ENCODE data around the gene BGN.

The BGN gene

DNA sequence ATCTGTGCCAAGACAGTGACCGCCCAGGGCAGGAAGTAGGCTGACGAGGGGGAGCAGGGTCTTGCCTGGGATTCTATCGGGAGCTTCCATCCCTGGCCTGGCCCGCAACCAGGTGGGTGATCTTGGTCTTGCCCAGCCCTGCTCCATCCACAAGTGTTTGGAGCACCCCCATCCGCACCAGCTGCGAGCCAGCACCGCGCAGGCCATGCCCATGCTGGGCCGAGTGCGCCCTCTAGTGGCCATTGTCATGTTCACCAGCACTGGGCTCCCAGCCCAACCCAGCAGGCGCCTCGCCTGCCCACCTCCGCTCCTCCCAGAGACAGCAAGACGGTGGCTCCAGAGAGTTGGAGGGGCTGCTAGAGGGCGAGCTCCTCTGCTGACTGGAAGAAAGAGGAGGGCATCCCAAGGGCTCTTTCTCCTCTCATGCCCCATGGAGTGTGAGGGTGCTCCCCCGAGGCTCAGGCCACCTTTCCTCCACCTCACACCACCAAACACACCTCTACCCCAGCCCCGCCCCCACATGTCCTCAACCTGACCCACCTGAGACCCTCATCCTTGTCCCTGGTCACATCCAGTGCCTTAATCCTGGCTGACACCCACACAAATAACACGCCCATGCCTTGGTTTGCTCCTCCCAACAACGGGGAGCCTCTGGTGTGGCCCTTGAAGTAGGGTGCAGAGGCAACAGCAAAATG, 12.9 kb downstream of the BGN start:
- DNase-seq: peak; percentile 64

DNA sequence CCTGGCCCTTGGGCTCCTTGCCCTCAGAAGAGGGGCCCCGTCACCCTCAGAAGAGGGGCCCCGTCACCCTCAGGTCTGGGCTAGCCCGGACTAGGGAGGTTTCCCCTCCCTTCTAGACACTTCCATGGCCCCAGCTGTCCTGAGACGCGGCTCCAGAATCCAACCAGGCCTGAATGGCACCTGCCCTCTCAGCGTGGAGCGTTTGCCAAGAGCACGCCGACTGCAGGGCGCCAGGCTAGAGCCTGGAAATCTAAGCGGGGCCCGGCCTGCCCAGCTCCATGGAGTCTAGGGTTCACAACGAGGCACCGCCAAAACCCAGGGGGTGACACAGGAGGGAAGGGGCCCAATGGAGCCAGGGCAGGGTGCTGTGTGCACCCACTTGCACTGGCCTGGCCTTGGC, 14.8 kb downstream of the BGN start:
- no peak for DNase-seq

DNA sequence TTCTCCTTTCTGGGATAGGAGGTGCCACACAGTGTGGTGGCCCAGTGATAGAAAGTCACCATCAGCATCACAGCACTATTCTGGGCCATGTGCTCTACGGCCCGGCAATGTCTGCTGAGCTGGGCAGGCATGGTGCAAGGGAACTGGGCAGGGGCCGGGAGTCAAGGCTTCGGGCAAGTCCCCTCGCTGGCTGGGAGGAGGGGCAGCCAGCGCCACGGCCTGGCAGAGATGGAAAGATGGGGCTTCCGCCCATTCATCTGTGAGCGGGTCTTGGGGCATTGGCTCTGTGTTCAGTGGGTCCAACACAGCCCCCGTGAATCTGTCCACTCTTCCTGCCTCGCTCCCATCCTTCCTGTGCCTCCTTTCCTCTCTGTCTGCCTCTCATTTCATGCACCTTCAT, 15.6 kb downstream of the BGN start:
- no peak for DNase-seq

DNA sequence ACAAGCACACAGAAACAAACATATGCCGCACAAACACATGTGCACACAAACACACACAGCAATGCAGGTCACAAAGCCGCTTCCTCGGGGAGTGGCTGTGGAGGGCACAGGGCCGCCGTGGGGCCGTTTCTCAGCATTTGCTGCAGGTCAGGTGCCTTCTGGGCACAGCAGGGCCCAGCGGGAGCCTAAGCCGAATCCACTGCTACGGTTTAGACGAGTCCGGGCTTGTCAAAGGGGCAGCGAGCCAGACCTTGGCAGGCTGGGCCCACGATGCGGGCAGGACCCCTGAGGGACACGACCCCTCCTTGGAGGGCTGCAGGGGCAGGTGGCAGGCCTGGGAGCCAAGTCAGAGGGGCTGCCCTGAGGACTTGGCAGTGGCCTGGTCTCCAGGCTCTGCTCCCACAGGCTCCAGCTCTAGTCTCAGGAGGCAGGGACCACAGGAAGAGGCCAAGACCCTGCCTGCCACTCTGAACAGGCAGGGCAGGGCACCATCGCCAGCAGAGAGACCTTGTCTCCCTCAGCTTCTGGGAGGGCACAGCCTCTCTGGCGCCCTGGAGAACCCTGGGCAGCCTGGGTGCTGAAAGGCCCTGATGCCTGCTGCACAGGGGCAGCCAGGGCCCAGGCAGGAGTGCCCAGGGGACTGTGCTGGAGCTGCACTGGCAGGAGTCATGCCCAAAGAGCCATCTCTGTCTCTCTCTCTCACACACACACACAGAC, 17.2 kb downstream of the BGN start:
- DNase-seq: peak; percentile 10

DNA sequence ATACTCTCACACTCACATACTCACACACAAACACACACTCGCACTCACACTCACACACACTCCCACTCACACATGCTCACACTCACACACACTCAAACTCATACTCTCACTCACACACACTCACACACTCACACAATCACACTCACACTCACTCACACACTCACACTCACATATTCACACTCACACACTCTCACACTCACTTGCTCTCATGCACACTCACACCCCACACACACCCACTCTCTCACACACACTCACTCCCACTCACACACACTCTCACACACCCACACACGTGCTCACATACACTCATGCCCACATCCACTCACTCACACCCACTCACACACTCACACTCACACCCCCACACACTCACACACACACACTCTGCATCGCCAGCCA, 17.7 kb downstream of the BGN start:
- peak; percentile 11 for DNase-seq

DNA sequence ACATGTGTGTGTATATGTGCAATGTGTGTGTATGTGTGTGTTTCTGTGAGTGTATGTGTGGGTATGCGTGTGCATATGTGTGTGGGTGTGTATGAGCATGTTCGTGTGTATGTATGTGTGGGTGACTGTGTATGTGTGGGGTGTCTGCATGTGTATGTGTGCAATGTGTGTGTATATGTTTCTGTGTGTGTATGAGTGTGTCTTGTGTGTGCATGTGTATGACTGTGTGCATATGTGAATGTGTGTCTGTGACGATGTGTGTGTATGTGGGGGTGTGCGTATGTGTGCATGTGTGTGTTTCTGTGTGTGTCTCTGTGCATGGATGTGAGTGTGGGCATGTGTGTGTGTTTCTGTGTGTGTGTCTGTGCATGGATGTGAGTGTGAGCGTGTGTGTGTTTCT, 18.5 kb downstream of the BGN start:
- DNase-seq: peak; percentile 12

DNA sequence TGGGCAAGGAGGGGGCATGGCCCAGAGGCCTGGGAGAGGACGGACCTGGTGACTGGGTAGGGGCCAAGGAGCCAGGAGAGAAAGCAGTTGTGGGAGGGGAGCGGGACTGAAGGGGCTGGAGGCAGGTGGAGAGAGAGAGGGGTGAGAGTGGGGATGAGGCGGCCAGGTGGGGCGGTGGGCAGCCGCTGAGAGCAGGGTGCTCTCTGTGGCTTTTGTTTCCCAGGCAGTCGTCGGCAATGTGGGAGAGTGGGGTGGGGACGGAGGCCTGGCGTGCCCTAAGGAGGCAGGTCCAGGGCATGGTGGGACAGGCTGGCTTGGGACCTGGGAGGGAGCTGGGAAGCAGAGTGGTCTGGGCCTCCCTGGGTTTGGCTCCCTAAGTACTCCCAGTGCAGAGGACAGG, 19.5 kb downstream of the BGN start:
- DNase-seq: peak; percentile 13

DNA sequence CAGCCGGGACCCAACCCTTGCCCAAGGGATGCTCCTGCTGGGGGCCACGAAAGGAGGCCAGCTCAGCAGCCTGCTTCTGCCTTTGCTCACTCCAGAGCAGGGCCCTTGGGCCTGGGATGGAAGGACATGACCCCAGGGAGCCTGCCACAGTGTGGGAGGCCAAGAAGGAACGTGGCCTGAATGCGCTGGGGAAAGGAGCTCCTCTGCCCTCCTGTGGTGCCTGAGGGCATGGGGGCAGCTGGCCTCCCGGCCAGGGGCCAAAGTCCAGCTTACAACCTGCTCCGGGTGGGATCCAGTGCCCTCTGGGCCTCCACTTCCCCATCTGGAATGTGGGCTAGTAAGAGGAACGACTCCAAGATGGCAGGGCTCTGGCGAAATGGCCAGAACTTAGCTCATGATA, 20.7 kb downstream of the BGN start:
- no peak for DNase-seq

DNA sequence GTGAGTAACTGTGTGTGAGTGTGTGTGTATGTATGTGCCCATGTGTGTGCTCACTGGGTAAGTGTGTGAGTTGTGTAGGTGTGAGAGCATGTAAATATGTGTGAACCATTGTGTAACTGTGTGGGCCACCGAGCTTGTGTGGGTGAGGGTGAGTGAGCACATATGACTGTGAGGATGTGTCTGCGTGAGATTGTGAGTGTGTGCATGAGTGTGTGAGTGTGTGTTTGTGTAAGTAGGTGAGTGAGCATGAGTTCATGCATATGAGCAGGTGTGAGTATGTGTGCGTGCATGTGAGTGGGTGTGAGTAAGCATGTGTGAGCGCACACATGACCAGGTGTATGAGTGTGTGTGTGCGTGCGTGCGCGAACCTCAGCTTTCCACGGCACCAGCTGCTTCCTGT, 21.3 kb downstream of the BGN start:
- peak; percentile 16 for DNase-seq

DNA sequence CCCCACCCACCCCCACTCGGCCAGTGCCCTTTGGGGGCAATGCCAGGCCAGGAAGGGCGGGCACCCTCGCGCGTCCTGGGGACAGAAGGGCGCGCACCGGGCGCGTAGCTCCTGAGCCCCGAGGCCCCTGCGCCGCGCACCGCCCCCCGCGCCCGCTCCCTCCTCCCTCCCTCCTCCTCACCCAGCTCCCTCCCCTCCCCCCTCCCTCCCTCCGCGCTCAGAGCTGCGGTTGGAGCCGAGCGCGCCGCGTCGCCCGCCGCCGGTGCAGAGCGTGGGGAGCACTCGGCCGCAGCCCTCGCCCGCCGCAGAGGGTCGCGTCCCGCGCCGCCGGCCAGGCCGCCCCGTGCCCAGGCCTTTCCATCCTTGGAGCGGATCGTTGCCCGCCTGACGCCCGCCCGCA, 22.6 kb downstream of the BGN start, which contains the start of gene ATP2B3:
Gene ATP2B3 (plus strand): TSS at position 220 of the 400 bp plus-strand sequence. CDS start 18,606 bp downstream, outside the sequence.
- no peak for DNase-seq

DNA sequence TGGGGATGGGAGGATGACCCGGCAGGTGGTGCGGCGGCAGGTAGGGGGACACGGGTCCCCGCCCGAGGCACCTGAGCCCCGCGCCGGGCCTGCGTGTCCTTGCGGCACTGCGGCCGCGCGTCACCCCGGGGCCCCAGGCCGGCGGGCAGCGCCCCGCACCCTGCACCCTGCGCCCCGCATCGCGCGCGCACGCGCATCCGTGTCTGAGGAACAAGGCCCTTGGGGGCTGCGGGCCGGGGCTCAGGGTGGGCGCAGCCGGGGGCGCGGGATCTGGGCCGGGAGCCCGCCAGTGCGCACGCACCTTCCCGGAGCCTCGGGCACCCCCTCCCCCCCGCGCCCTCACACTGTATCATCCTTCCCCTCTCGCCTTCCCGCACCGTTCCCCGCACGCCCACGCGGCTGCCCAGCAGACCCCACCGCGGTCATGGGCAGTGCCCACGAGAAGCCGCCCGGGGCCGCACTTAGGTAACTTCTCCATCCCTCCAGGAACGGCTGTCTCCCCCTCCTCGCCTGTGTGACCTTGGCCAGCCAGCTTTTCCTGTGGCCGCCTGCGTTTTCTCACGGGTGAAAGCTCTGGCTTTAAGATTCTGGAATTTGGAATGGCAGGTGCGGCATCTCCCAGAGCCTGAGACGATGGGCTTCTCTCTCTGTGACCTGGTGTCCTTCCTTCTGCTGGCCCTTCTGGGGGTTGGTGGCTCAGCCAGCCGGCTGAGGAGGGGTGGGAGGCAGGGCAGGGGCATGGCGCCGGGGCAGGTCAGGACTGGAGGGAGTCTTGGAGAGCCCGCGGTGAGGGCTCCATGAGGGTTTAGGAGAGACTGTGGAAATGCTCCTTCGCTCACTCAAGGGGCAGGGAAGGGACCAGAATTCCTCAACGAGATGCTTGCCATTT, 23.4 kb downstream of the BGN start:
- DNase-seq: no peak

DNA sequence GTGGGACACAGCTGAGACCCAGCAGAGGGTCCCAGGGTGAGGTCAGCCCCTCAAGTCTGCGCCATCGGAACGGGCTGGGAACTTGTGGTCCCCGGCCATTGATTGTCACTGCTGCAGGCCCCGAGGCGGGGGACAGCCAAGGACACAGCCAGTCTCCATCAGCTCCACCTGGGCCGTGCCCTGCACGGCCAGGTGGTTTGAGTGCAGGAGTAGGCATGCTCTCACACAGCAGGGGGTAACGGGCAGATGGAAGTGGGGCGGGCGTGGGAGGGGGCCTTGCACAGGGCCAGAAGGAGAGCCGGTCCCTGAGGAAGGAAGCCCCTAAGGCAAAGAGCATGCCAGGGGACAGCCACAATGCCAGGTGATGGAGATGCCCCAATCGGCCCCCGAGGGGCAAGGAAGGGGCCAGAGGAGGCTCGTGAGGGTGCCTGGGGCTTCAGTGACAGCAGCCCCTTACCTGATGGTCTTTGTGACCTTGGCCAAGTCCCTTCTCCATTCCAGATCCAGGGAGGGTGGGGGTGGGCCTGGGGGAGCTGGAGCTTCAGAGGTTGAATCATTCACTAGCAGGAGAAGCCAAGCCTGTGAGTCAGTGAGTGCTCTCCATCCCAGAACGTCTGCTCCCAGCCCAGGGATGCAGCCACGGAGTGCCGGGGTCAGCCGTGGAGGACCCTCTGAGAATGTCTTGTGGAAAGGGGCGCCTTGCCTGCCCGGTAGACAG, 24.9 kb downstream of the BGN start:
- DNase-seq: peak; percentile 64

DNA sequence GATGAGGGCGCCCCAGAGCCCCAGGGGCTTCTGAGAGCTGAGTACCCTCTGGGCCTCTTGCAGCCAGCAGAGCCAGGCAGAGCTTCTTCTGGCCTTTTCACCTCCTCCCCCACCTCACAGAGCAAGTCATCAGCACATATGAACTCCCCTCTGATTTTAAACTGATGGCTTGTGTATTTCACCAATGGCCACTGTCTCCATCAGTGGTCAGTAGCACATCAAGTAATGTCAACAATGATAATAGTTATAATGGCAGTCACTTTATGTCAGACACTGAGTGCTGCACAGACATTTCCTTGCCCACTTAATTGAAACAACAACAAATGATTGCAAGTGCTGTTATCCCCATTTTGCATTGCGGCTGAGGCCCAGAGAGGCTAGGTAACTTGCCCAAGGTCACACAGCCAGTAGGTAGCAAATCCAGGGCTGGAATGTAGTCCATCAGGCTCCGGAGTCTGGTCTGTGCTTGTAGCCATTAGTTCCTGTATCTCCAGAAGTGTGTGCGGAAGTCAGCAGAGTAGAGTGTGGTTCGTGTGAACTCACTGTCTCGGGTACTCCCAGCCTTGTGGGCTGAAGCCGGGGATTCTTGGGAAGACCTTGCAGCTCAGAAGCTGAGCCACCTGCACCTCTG, 25.6 kb downstream of the BGN start:
- DNase-seq: no peak

DNA sequence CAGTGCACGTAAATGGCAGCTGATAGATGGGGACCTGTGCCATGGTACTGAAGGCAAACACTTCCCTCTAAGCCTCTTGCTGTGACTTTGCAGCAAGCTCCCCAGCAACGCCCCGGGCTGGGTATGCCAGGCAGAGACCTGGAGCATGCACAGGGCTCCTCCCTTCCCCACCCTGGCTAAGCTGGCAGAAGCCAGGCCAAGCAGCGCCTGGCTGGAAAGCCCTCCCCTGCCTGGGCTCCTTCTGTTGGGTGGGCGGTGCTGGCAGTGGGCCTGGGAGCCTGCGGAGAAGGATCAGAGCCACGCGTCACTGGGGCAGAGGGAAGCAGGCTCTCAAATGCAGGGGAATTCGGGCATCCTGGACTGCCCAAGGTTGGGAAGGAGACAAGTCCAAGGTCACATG, 26.3 kb downstream of the BGN start:
- peak; percentile 21 for DNase-seq

DNA sequence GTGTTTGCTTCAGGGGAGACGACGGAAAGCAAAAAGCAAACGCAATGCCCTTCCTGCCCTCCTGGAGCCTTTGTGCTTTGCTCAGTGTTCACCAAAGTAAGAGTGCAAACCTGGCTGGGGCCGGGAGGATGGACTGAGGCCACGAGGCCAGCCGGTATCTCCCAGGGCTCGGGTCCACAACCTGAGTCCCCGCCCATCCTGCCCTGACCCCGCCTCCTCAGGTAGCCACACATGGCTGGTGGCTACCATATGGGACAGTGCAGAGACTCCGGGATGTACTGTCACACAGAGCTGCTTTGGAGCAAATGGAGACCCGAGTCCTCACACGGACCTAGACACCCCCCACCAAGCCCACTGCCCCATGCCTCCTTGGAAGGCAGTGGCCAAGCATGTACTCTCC, 27.5 kb downstream of the BGN start:
- no peak for DNase-seq

DNA sequence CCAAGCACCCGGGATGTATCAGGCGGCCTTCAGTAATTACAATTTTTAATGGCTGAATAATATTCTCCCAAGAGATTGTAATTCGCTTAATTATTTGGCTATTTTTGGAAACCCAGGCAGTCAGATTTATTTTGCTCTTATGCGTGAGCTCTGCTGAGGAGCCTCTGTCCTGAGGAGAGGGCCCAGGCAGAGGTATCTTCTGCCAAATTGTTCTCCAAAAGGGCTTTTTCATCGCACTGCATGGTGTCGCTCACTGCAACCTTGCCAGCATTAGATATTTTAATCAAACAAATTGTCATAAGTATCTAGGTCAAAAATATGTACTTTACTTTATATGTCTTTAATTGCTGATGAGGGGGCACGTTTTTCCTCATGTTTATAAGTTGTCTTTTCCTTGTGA, 28.5 kb downstream of the BGN start:
- DNase-seq: no peak

DNA sequence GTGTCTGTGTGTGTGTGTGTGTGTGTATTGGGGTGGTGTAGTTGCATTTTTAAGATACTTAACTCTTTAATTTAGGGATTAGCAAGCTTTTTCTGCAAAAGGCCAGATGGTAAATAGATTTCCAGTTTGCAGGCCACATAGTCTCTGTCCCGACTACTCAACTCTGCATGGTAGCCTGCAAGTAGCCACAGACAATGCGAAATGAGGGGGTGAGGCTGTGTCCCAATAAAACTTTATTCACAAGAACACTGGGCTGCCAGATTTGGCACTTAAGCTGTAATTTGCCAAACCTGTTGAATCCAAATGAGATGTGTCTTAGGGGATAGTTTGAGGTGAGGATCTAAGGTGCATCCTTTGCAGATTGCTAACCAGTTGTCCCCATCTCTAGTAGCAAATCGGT, 29.5 kb downstream of the BGN start:
- DNase-seq: no peak

DNA sequence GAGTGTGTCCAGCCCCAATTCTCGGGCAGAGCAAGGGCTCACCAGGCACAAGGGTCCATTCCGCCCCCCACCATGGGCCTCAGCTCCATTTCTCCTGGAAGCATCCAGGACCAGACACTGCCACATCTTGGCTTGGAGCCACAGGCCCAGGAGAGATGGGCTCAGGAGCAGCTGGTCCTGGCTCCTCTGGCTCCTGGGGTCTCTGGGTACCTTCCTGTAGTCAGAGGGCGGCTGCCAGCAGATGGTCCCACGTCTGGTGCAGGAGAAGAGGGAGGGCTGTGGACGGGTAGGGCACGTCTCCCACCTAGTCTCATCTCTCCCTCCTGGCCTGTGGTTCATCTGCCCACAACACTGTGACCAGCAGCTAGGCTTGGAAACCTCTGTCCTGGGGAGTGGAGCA, 30.7 kb downstream of the BGN start:
- DNase-seq: no peak

DNA sequence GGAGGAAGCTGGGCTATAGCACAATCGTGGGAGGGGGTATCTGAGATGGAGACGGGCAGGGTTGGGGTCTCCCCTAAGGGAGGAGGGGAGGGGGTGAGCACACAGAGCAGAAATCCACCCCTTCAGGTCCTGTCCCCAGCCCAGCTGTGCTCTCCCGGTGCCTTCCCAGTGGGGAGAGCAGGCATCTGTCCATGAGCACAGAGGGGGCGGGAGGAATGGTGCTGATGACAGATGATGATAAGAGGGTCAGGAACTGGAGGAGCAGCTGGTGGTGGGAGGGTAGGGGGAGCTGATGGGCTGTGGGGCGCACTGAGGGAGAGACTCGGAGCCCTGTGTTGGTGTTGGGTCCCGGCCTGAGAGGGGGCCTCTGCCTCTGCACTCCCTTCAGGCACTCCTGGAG, 31.3 kb downstream of the BGN start:
- DNase-seq: no peak

DNA sequence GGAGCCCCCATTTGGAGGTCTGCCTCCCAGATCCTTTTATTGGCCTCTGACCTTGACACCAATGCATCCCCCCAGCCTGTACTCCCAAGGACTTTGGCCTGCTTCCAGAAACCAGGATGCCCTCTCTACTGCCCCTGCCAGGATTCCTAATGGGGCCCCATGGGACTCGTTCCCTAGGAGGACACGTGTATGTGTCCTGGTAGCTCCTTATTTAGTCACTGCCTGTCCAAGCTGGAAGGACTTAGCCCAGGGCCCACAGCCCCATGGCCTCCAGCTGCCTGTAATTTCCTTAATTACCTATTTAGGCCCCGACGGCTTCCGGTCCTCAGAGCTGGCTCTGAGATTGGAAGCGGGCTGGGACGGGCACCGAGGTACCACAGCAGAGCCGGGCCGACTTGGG, 32.0 kb downstream of the BGN start:
- DNase-seq: no peak

DNA sequence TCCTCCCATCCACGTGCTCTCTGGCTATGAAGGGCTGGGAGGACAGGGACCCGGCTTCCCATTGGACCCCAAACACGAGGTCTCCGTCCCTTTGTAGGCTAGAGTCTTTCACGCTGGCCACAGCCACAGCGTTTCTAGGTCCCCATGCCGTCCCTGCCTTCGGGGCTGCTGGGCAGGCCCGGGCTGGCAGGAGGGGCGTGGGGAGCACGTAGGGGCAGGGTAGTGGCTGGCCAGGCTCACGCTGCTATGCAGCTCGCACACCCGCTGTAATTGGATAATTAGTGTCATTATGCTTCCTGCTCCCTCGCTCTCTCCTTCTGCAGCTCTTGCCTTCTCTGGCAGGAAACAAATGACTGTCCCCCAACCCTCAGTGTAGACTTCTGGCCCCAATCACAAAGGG, 32.4 kb downstream of the BGN start:
- DNase-seq: no peak

DNA sequence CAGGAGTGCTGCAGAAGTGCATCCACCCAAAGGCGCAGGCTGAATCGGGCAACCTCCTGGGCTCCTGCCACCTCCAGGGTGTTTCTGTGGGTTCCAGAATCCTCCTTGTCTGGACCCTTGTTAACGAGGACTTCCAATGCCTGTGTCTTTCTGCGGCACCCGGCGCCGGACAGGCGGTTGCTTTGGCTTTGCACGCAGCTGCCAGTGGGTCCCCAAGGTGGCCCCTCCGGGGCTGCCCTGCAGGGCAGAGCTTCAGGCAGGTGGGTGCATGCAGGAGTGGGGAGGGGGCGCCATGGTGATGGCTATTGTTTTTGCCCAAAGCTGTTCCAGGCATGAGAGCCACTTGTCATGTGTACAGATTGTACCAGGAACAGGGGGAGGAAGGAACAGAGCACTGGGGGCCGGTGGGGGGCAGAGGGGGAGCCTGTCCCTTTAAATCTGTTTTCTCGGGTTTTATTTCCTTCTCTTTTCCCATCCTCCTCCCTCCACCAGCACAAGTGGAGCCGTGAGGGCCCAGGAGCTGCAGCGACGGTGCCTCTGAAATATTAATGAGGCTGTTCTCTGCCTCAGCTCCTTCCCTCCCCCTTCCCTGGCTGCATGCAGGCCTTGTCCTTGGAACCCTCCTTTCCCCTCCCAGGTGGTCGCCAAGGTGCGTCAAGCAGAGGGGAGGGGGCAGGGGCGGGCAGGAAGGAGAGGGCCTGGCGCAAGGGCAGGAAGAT, 35.8 kb downstream of the BGN start:
- no peak for DNase-seq

Measured in fibroblast of skin of abdomen (primary cell).